Measurements from ENCODE around the gene GABPB2. TPM values are rescaled to one million over a fixed set of nuclear protein-coding genes. Genes with fewer than 3 reads are reported as not detected.

GABPB2 gene
- total RNA-seq, 1 experiment from 2014 or later = 6.4 TPM

DNA sequence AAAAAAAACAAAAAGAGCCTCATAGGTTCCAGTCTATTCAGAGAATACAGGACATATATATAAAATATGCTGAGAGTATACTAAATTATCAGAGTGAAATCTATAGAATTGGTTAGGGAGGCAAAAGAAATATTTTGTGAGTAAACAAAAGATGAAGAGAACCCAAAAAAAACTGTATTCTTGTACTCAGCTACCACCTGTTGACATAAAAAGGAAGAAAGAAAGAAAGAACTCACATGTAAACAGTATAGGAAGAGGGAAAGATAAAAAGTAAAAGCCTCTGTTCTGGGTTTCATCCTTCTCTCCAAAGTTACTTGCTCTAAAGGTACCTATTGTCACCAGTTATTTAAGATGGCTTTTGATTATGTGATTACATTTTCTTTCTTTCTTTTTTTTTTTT is 44.1 kb upstream of the GABPB2 start:
- TF ChIP-seq, protein P1, sequence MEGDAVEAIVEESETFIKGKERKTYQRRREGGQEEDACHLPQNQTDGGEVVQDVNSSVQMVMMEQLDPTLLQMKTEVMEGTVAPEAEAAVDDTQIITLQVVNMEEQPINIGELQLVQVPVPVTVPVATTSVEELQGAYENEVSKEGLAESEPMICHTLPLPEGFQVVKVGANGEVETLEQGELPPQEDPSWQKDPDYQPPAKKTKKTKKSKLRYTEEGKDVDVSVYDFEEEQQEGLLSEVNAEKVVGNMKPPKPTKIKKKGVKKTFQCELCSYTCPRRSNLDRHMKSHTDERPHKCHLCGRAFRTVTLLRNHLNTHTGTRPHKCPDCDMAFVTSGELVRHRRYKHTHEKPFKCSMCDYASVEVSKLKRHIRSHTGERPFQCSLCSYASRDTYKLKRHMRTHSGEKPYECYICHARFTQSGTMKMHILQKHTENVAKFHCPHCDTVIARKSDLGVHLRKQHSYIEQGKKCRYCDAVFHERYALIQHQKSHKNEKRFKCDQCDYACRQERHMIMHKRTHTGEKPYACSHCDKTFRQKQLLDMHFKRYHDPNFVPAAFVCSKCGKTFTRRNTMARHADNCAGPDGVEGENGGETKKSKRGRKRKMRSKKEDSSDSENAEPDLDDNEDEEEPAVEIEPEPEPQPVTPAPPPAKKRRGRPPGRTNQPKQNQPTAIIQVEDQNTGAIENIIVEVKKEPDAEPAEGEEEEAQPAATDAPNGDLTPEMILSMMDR (conservative IDR thresholded peaks at IDR 0.05; ENCODE audit: low read depth, low read length) = no peak
- no peak for TF ChIP-seq EZH2 (IDR thresholded peaks at IDR 0.05; ENCODE audit: low read length, unreplicated experiment)
- no peak for TF ChIP-seq EZH2phosphoT487 (IDR thresholded peaks at IDR 0.05; ENCODE audit: borderline replicate concordance, low read length)
- H3K36me3 ChIP-seq (ENCODE audit: low read depth, low read length) = peaks cover 14% of the 10 kb centered on the region
- ChIA-PET CTCF (interaction anchor here (0.6 kb wide), 1 partner anchor 73 kb away, joined by 3 read pairs; no protein-coding TSS in a partner anchor), POLR2A (ENCODE audit: unreplicated experiment) (no interaction called here)
- no peaks in the 10 kb centered on the region for H4K20me1 ChIP-seq (ENCODE audit: low read length)
- H2AFZ ChIP-seq (ENCODE audit: low read length) = no peak overlapping the region
- H3K79me2 ChIP-seq (ENCODE audit: low read length) = no peaks in the 10 kb centered on the region
- ATAC-seq (no peak), DNase-seq (no peak)
- no peaks in the 10 kb centered on the region for H3K9me3 ChIP-seq (ENCODE audit: low read length)
- no peaks in the 10 kb centered on the region for H3F3A ChIP-seq (ENCODE audit: low read length, unreplicated experiment)
- intact Hi-C loops (cut with micrococcal nuclease) = loop anchor here (10.0 kb wide), 1 partner anchor 128 kb away; the partner anchor contains the start of gene TNFAIP8L2
- H3K4me2 ChIP-seq (ENCODE audit: low read length) = no peak overlapping the region
- H3K27ac ChIP-seq (ENCODE audit: low read length) = no peak overlapping the region
- no peak overlapping the region for H3K4me3 ChIP-seq (ENCODE audit: low read length)
- no peak overlapping the region for H3K9ac ChIP-seq (ENCODE audit: low read length)
- no TSS peak for BruUV-seq (replicated peaks)
- H3K9me2 ChIP-seq (replicated peaks; ENCODE audit: low read length) = no peaks in the 10 kb centered on the region
- no peaks in the 10 kb centered on the region for H3K4me1 ChIP-seq (ENCODE audit: insufficient read depth, low read length)
- H3K27me3 ChIP-seq (ENCODE audit: low read length) = no peaks in the 10 kb centered on the region

DNA sequence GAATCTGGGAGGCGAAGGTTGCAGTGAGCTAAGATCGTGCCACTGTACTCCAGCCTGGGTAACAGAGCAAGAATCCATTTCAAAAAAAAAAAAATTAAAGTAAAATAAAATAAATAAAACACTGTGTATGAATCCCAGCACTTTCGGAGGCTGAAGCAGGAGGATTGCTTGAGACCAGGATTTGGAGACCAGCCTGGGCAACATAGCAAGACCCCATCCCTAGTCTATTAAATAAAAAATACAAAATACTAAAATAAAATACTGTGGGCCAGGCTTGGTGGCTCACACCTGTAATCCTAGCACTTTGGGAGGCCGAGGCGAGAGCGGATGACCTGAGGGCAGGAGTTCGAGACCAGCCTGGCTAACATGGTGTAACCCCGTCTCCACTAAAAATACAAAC is 38.4 kb upstream of the GABPB2 start:
- H3K4me2 ChIP-seq (ENCODE audit: low read length) = no peak overlapping the region
- no peak overlapping the region for H3K9ac ChIP-seq (ENCODE audit: low read length)
- no peaks in the 10 kb centered on the region for H4K20me1 ChIP-seq (ENCODE audit: low read length)
- TF ChIP-seq, protein P1 (conservative IDR thresholded peaks at IDR 0.05; ENCODE audit: low read depth, low read length) = no peak
- no peak for TF ChIP-seq EZH2 (IDR thresholded peaks at IDR 0.05; ENCODE audit: low read length, unreplicated experiment)
- no peak for TF ChIP-seq EZH2phosphoT487 (IDR thresholded peaks at IDR 0.05; ENCODE audit: borderline replicate concordance, low read length)
- no TSS peak for BruUV-seq (replicated peaks)
- no peak for DNase-seq
- H3K36me3 ChIP-seq (ENCODE audit: low read depth, low read length) = peaks cover 6% of the 10 kb centered on the region
- no peak overlapping the region for H3K4me3 ChIP-seq (ENCODE audit: low read length)
- H3K4me1 ChIP-seq (ENCODE audit: insufficient read depth, low read length) = peaks cover 5% of the 10 kb centered on the region
- H3K9me3 ChIP-seq (ENCODE audit: low read length) = no peaks in the 10 kb centered on the region
- intact Hi-C loops (cut with micrococcal nuclease) = no loop called here
- no peak for ATAC-seq
- no peak overlapping the region for H3K27ac ChIP-seq (ENCODE audit: low read length)
- POLR2A ChIA-PET (ENCODE audit: unreplicated experiment) = no interaction called here
- no peaks in the 10 kb centered on the region for H3K79me2 ChIP-seq (ENCODE audit: low read length)
- CTCF ChIA-PET = no interaction called here
- no peaks in the 10 kb centered on the region for H3K9me2 ChIP-seq (replicated peaks; ENCODE audit: low read length)
- no peak overlapping the region for H2AFZ ChIP-seq (ENCODE audit: low read length)
- H3K27me3 ChIP-seq (ENCODE audit: low read length) = no peaks in the 10 kb centered on the region
- no peaks in the 10 kb centered on the region for H3F3A ChIP-seq (ENCODE audit: low read length, unreplicated experiment)

DNA sequence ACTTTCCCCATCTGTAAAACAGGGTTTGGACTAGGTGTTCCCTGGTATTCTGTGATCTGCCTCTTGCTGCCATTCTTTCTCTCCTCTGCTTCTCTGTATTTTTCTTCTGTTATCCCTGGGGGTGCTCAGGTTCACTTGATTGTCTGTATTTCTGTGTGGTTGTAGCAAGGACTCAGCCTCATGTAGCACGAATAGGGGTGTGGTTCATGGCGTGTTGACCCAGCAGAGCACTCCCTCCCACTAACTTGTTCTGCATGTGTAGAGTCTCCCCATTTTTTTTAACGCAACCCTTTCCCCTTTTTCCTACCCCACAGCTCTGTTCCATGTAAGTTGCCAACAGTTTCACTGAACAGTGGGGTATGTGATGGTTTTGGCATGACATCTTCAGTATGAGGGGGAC is 35.4 kb upstream of the GABPB2 start:
- H3K9ac ChIP-seq (ENCODE audit: low read length) = no peak overlapping the region
- H3K4me2 ChIP-seq (ENCODE audit: low read length) = no peak overlapping the region
- H3K36me3 ChIP-seq (ENCODE audit: low read depth, low read length) = no peaks in the 10 kb centered on the region; the same call in 1 of the 2 replicates
- H3K4me3 ChIP-seq (ENCODE audit: low read length) = no peak overlapping the region
- ATAC-seq (no peak), DNase-seq (no peak)
- CTCF ChIA-PET = no interaction called here
- H3K27ac ChIP-seq (ENCODE audit: low read length) = no peak overlapping the region
- no peak overlapping the region for H2AFZ ChIP-seq (ENCODE audit: low read length)
- no peaks in the 10 kb centered on the region for H3K79me2 ChIP-seq (ENCODE audit: low read length)
- no peaks in the 10 kb centered on the region for H4K20me1 ChIP-seq (ENCODE audit: low read length)
- H3F3A ChIP-seq (ENCODE audit: low read length, unreplicated experiment) = no peaks in the 10 kb centered on the region
- TF ChIP-seq EZH2 (IDR thresholded peaks at IDR 0.05; ENCODE audit: low read length, unreplicated experiment) (no peak), EZH2phosphoT487 (IDR thresholded peaks at IDR 0.05; ENCODE audit: borderline replicate concordance, low read length) (no peak)
- TF ChIP-seq, protein P1 (conservative IDR thresholded peaks at IDR 0.05; ENCODE audit: low read depth, low read length) = no peak
- no peaks in the 10 kb centered on the region for H3K27me3 ChIP-seq (ENCODE audit: low read length)
- no peaks in the 10 kb centered on the region for H3K9me2 ChIP-seq (replicated peaks; ENCODE audit: low read length)
- intact Hi-C loops (cut with micrococcal nuclease) = no loop called here
- no peaks in the 10 kb centered on the region for H3K9me3 ChIP-seq (ENCODE audit: low read length)
- peaks cover 5% of the 10 kb centered on the region for H3K4me1 ChIP-seq (ENCODE audit: insufficient read depth, low read length)
- TSS peak; percentile 23 for BruUV-seq (replicated peaks)
- POLR2A ChIA-PET (ENCODE audit: unreplicated experiment) = no interaction called here

Data from PC-3 (cell line).